H1 (cell line): ENCODE results near the gene ARHGEF10L. TPM values are rescaled to one million over a fixed set of nuclear protein-coding genes. Genes with fewer than 3 reads are reported as not detected.

ENCODE experiments used
- CTCF ChIA-PET: fragments of 300-600 bp; sonication (Branson Sonifier 250); formaldehyde crosslinking; loops from one replicate; lab custom pipeline; 2021; ENCODE audit not compliant: partially characterized antibody; lab: Charles Lee
- POLR2A ChIA-PET: fragments of 300-600 bp; sonication (Branson Sonifier 250); formaldehyde crosslinking; loops from one replicate; lab custom pipeline; 2021; ENCODE audit warnings: inconsistent platforms; ENCODE audit not compliant: partially characterized antibody; lab: Charles Lee
- DNase-seq, 2 experiments: peaks; one replicate each; pipeline versions ENCODE4 v3.0.0 to v3.0.0-alpha.2; 2010 to 2022; ENCODE audit warnings: low spot score in 2 of 2, low read depth in 1 of 2, mixed read lengths in 1 of 2
- FAIRE-seq: peaks from 2 replicates; lab custom pipeline; 2011; peaks lifted over from hg19 to GRCh38; lab: Jason Lieb, UNC
- H2AFZ ChIP-seq: 2 replicates; pipeline ENCODE4 v1.8.1; 2012; ENCODE audit warnings: low read length, inconsistent platforms
- H2AK5ac ChIP-seq: 2 replicates; pipeline ENCODE4 v1.6.1; 2013; ENCODE audit warnings: low read depth, low read length
- H2BK120ac ChIP-seq: replicated peaks from 2 replicates; pipeline ENCODE3; 2013; ENCODE audit warnings: low read depth, low read length, inconsistent platforms
- H2BK12ac ChIP-seq: 2 replicates; pipeline ENCODE4 v1.6.1; 2013; ENCODE audit warnings: low read depth, low read length
- H2BK15ac ChIP-seq: 2 replicates; pipeline ENCODE4 v1.6.1; 2013; ENCODE audit warnings: low read length
- H2BK20ac ChIP-seq: 2 replicates; pipeline ENCODE4 v1.6.1; 2013; ENCODE audit warnings: low read length
- H2BK5ac ChIP-seq: 2 replicates; pipeline ENCODE4 v1.6.1; 2013; ENCODE audit warnings: low read depth, low read length
- H3K14ac ChIP-seq: 2 replicates; pipeline ENCODE4 v1.6.1; 2013; ENCODE audit warnings: inconsistent platforms; ENCODE audit not compliant: insufficient read length
- H3K18ac ChIP-seq: 2 replicates; pipeline ENCODE4 v1.6.1; 2013; ENCODE audit warnings: low read length; ENCODE audit errors: extremely low read depth
- H3K23ac ChIP-seq: 2 replicates; pipeline ENCODE4 v1.6.1; 2013; ENCODE audit warnings: inconsistent platforms; ENCODE audit not compliant: insufficient read length
- H3K23me2 ChIP-seq: 2 replicates; pipeline ENCODE4 v1.6.1; 2013; ENCODE audit warnings: low read depth, low read length
- H3K27ac ChIP-seq: 2 replicates; pipeline ENCODE4 v1.6.1; 2011; ENCODE audit warnings: low read depth, low read length, inconsistent platforms
- H3K27me3 ChIP-seq, 4 experiments: replicated peaks in 1 of 4; 1 replicate in 1 of 4; 2 replicates in 3 of 4; pipeline versions ENCODE4 v1.6.1 to v1.8.1; 2011 to 2013; ENCODE audit warnings: low read length in 3 of 4, mild to moderate bottlenecking in 3 of 4, inconsistent platforms in 2 of 4, mixed read lengths in 2 of 4, moderate library complexity in 1 of 4; ENCODE audit not compliant: control insufficient read depth in 3 of 4, insufficient read depth in 3 of 4; ENCODE audit errors: extremely low read depth in 1 of 4
- H3K36me3 ChIP-seq, 4 experiments: 2 replicates each; pipeline versions ENCODE4 v1.6.1 to v1.8.1; 2011 to 2013; ENCODE audit warnings: mild to moderate bottlenecking in 4 of 4, low read length in 3 of 4, moderate library complexity in 2 of 4, control low read depth in 1 of 4, inconsistent platforms in 1 of 4; ENCODE audit not compliant: insufficient read depth in 4 of 4, control insufficient read depth in 2 of 4
- H3K4ac ChIP-seq: replicated peaks from 2 replicates; pipeline ENCODE3; 2013; ENCODE audit warnings: low read length, low read depth, mixed read lengths, inconsistent platforms; ENCODE audit not compliant: insufficient read length
- H3K4me1 ChIP-seq, 4 experiments: replicated peaks in 1 of 4; 1 replicate in 1 of 4; 2 replicates in 3 of 4; pipeline versions ENCODE4 v1.6.1 to v1.8.1; 2011 to 2013; ENCODE audit warnings: low read length in 3 of 4, inconsistent platforms in 2 of 4, mixed read lengths in 1 of 4; ENCODE audit not compliant: insufficient read depth in 4 of 4, control insufficient read depth in 3 of 4
- H3K4me2 ChIP-seq, 2 experiments: 2 replicates each; pipeline versions ENCODE4 v1.6.1 to v1.8.1; 2011 to 2013; ENCODE audit warnings: low read depth in 2 of 2, low read length in 2 of 2, control low read depth in 1 of 2, inconsistent platforms in 1 of 2, mild to moderate bottlenecking in 1 of 2; ENCODE audit not compliant: insufficient read depth in 1 of 2
- H3K4me3 ChIP-seq, 4 experiments: fragments of 200-600, 300-600 bp in 1 of 4; sonication (generic), shearing (Covaris generic), sonication (Bioruptor Twin) in 1 of 4; 2 replicates each; pipeline versions ENCODE4 v1.5.1 to v1.8.1; 2011 to 2016; ENCODE audit warnings: low read length in 4 of 4, low read depth in 3 of 4, control low read depth in 2 of 4, inconsistent platforms in 2 of 4, mild to moderate bottlenecking in 2 of 4, mixed read lengths in 1 of 4, moderate library complexity in 1 of 4; ENCODE audit not compliant: insufficient read depth in 2 of 4; ENCODE audit errors: extremely low read depth in 1 of 4
- H3K56ac ChIP-seq: replicated peaks from 2 replicates; pipeline ENCODE3; 2013; ENCODE audit warnings: low read depth, mild to moderate bottlenecking, mixed read lengths, low read length, inconsistent platforms; ENCODE audit not compliant: insufficient read length
- H3K79me1 ChIP-seq: 2 replicates; pipeline ENCODE4 v1.6.1; 2013; ENCODE audit warnings: low read depth, low read length, control low read depth
- H3K79me2 ChIP-seq, 2 experiments: 2 replicates each; pipeline versions ENCODE4 v1.6.1 to v1.8.1; 2012 to 2013; ENCODE audit warnings: low read length in 2 of 2, mild to moderate bottlenecking in 2 of 2, inconsistent platforms in 1 of 2; ENCODE audit not compliant: insufficient read depth in 2 of 2, control insufficient read depth in 1 of 2
- H3K9ac ChIP-seq, 4 experiments: replicated peaks in 1 of 4; 1 replicate in 1 of 4; 2 replicates in 3 of 4; pipeline versions ENCODE4 v1.6.1 to v1.8.1; 2011 to 2013; ENCODE audit warnings: low read depth in 3 of 4, low read length in 3 of 4, control low read depth in 2 of 4, mild to moderate bottlenecking in 2 of 4, moderate library complexity in 2 of 4, inconsistent platforms in 1 of 4; ENCODE audit errors: extremely low read depth in 1 of 4
- H3K9me3 ChIP-seq, 2 experiments: 2 replicates each; pipeline versions ENCODE4 v1.6.1 to v1.8.1; 2012 to 2013; ENCODE audit warnings: mild to moderate bottlenecking in 2 of 2, moderate library complexity in 2 of 2, control low read depth in 1 of 2, inconsistent platforms in 1 of 2, low read depth in 1 of 2, low read length in 1 of 2, mixed read lengths in 1 of 2; ENCODE audit not compliant: insufficient read depth in 2 of 2
- H4K20me1 ChIP-seq, 2 experiments: replicated peaks in 1 of 2; 2 replicates each; pipeline versions ENCODE3 to v1.8.1; 2011 to 2013; ENCODE audit warnings: inconsistent platforms in 2 of 2, low read length in 2 of 2, mild to moderate bottlenecking in 1 of 2; ENCODE audit not compliant: insufficient read depth in 2 of 2, control insufficient read depth in 1 of 2
- H4K5ac ChIP-seq: 2 replicates; pipeline ENCODE4 v1.6.1; 2013; ENCODE audit warnings: low read length, low read depth, mixed read lengths, inconsistent platforms; ENCODE audit not compliant: insufficient read length
- H4K8ac ChIP-seq: 2 replicates; pipeline ENCODE4 v1.8.0; 2013; ENCODE audit warnings: mild to moderate bottlenecking, moderate library complexity, low read length, inconsistent platforms; ENCODE audit not compliant: insufficient read depth; ENCODE audit errors: extremely low read depth
- H4K91ac ChIP-seq: replicated peaks from 2 replicates; pipeline ENCODE3; 2013; ENCODE audit warnings: low read length, mixed read lengths, inconsistent platforms; ENCODE audit not compliant: insufficient read length
- BRCA1 ChIP-seq: IDR thresholded peaks from 2 replicates; pipeline ENCODE4 v1.6.1; 2012; ENCODE audit warnings: low read depth, low read length, improper control_type of control experiment
- CBX8 ChIP-seq: fragments of 300-800, 300-1000 bp; sonication (generic); IDR thresholded peaks from 2 replicates; pipeline ENCODE4 v1.7.1; 2016; ENCODE audit warnings: low read depth, low read length, borderline replicate concordance
- CEBPB ChIP-seq: IDR thresholded peaks from 2 replicates; pipeline ENCODE4 v1.6.1; 2012; ENCODE audit warnings: low read depth, low read length
- CREB1 ChIP-seq: IDR thresholded peaks from 2 replicates; pipeline ENCODE4 v1.6.1; 2012; ENCODE audit warnings: inconsistent platforms
- EZH2 ChIP-seq: fragments of 200-600 bp; sonication (generic); IDR thresholded peaks from 2 replicates; pipeline ENCODE4 v1.7.1; 2012; ENCODE audit warnings: low read depth, mild to moderate bottlenecking, moderate library complexity, low read length, inconsistent platforms; ENCODE audit not compliant: severe bottlenecking
- FOSL1 ChIP-seq: IDR thresholded peaks from 2 replicates; pipeline ENCODE4 v1.6.1; 2011; ENCODE audit warnings: mild to moderate bottlenecking, low read depth, low read length, moderate library complexity; ENCODE audit not compliant: insufficient read depth
- KDM1A ChIP-seq: fragments of 200-600, 300-600 bp; sonication (generic); IDR thresholded peaks from 2 replicates; pipeline ENCODE4 v1.7.1; 2016; ENCODE audit warnings: mild to moderate bottlenecking, low read length, borderline replicate concordance
- MAFK ChIP-seq: IDR thresholded peaks from 2 replicates; pipeline ENCODE4 v1.6.1; 2012; ENCODE audit warnings: low read depth, mild to moderate bottlenecking, improper control_type of control experiment, low read length
- NANOG ChIP-seq: IDR thresholded peaks from 2 replicates; pipeline ENCODE4 v1.6.1; 2011; ENCODE audit warnings: low read length, low read depth, mild to moderate bottlenecking, inconsistent platforms; ENCODE audit not compliant: insufficient read depth, poor library complexity, severe bottlenecking
- POLR2A ChIP-seq, 2 experiments: IDR thresholded peaks; 1 replicate in 1 of 2; 2 replicates in 1 of 2; pipeline ENCODE4 v1.6.1; 2011; ENCODE audit warnings: low read depth in 2 of 2, low read length in 2 of 2, mild to moderate bottlenecking in 2 of 2; ENCODE audit errors: control extremely low read depth in 1 of 2
- RFX5 ChIP-seq: IDR thresholded peaks from 2 replicates; pipeline ENCODE4 v1.6.1; 2011; ENCODE audit warnings: low read depth, low read length, improper control_type of control experiment, borderline replicate concordance
- RNF2 ChIP-seq: fragments of 200-900, 300-1000 bp; sonication (generic); IDR thresholded peaks from 2 replicates; pipeline ENCODE4 v1.7.1; 2016; ENCODE audit warnings: borderline replicate concordance, low read depth, mild to moderate bottlenecking, antibody characterized with exemption, low read length; ENCODE audit not compliant: poor library complexity, severe bottlenecking; ENCODE audit errors: missing control alignments
- RXRA ChIP-seq: IDR thresholded peaks from 2 replicates; pipeline ENCODE4 v1.6.1; 2011; ENCODE audit warnings: low read depth, mild to moderate bottlenecking, low read length, moderate library complexity; ENCODE audit not compliant: insufficient read depth
- SP2 ChIP-seq: IDR thresholded peaks from 2 replicates; pipeline ENCODE4 v1.6.1; 2012; ENCODE audit warnings: mild to moderate bottlenecking, low read length, inconsistent platforms
- ZNF274 ChIP-seq: IDR thresholded peaks from 2 replicates; pipeline ENCODE4 v1.7.0; 2012; ENCODE audit warnings: low read length, borderline replicate concordance; ENCODE audit errors: extremely low read depth
- WGBS, 2 experiments: shearing (Covaris generic) in 1 of 2; methylation state at CpG; one replicate each; pipeline versions ENCODE4 v1.1.6 to v1.1.7; 2013 to 2015; ENCODE audit warnings: low lambda C conversion rate in 2 of 2, mixed read lengths in 2 of 2, inconsistent platforms in 1 of 2, low coverage in 1 of 2, missing lambda C conversion rate in 1 of 2; ENCODE audit not compliant: insufficient replicate concordance in 2 of 2, insufficient coverage in 1 of 2, insufficient read length in 1 of 2; ENCODE audit errors: extremely low coverage in 1 of 2, missing lambda C conversion rate in 1 of 2; 5-methylcytosine and 5-hydroxymethylcytosine counted together
- polyA plus RNA-seq, 7 experiments: library from polyadenylated mRNA; depleted of rRNA in 3 of 7; stranded (reverse) in 5 of 7; unstranded in 2 of 7; fragments of >200 nt in 5 of 7; fragments of 200-250 nt in 2 of 7; gene quantifications; 1 replicate in 5 of 7; 2 replicates in 1 of 7; 4 replicates in 1 of 7; pipeline versions ENCODE4 v1.2.1 to v1.2.3, GENCODE V29; 2011 to 2013; ENCODE audit warnings: missing spikeins in 2 of 7, mixed read lengths in 2 of 7
- total RNA-seq: library from RNA; stranded (reverse); fragmentation: NEBNext Ultra II Directional; extraction: Animal tissue kit (Norgen Biotek cat#: 25700); gene quantifications from 2 replicates; pipeline ENCODE4 v1.2.1, GENCODE V29; 2021

ARHGEF10L gene
- total and polyA plus RNA-seq, 2 of the 8 experiments (the other 6 are each of a cell fraction or from before 2014, with no cell fraction given) = 33.6 to 39.6 TPM

DNA sequence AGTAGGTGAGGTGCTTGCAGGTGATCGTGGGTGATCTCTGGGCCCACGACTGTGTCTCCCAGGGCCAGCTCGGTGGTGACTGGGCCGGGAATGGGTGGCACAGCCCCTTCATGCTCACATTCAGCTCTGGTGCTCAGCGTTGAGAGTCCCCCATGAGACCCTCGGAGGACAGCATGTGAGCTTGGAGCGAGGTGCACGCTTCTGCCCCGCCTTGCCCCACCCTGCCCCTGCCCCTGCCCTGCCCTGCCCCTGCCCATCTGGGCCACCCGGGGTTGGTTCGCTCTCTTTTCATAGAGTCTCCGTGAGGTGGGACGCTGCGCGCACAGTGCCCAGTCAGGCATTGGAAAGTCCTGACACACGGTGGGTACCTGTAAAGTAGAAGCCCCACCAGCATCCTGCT lies 140.4 kb downstream of the ARHGEF10L start:
- H4K91ac ChIP-seq = no peak overlapping the region
- no peak overlapping the region for H2AK5ac ChIP-seq
- H4K20me1 ChIP-seq = peaks cover 7 to 20% of the 10 kb centered on the region in 2 experiments
- H3K4me3 ChIP-seq = no peak overlapping the region
- DNase-seq (no peak), FAIRE-seq (no peak)
- no peak overlapping the region for H2BK20ac ChIP-seq
- POLR2A ChIA-PET = interaction anchor here (0.7 kb wide), 1 partner anchor 27 kb away, joined by 3 read pairs; no protein-coding TSS in a partner anchor
- H3K18ac ChIP-seq = no peak overlapping the region
- no peaks in the 10 kb centered on the region for H3K27me3 ChIP-seq
- H4K5ac ChIP-seq = no peak overlapping the region
- H3K9me3 ChIP-seq = no peaks in the 10 kb centered on the region
- no peaks in the 10 kb centered on the region; a peak in 1 of 4 replicates for H3K79me2 ChIP-seq
- no peak overlapping the region for H3K23ac ChIP-seq
- H2BK120ac ChIP-seq = no peak overlapping the region
- H3K27ac ChIP-seq = no peak overlapping the region
- H2BK12ac ChIP-seq = no peak overlapping the region
- H2BK15ac ChIP-seq = no peak overlapping the region
- no peak overlapping the region for H2AFZ ChIP-seq
- CTCF ChIA-PET = interaction anchor here (0.6 to 8.3 kb wide), 5 partner anchors 10 to 1850 kb away, joined by 3 to 41 read pairs (median 4); no protein-coding TSS in a partner anchor
- no peak overlapping the region for H3K56ac ChIP-seq
- H3K79me1 ChIP-seq = peaks cover 7% of the 10 kb centered on the region
- no peak overlapping the region for H3K4me2 ChIP-seq
- WGBS, 2 experiments = 81% methylated on average over 13 of the region's 16 CpGs; no CpG with 5 or more reads in 1 of the 2 experiments
- no peak overlapping the region; the same call in 1 of the 2 replicates for H2BK5ac ChIP-seq
- H3K23me2 ChIP-seq = no peaks in the 10 kb centered on the region; the same call in 1 of the 2 replicates
- peaks cover 0 to 6% (median 4%) of the 10 kb centered on the region in 4 experiments; a peak in 5 of 7 replicates for H3K4me1 ChIP-seq
- H3K36me3 ChIP-seq = no peaks in the 10 kb centered on the region
- H3K4ac ChIP-seq = no peak overlapping the region
- H4K8ac ChIP-seq = no peak overlapping the region
- no peak overlapping the region for H3K14ac ChIP-seq
- H3K9ac ChIP-seq = no peak overlapping the region
- TF ChIP-seq SP2 (no peak), CREB1 (no peak), FOSL1 (no peak), KDM1A (no peak), RNF2 (no peak), RFX5 (no peak), MAFK (no peak), CEBPB (no peak), RXRA (no peak), POLR2A (IDR thresholded peaks at IDR 0.05; ENCODE audit: control extremely low read depth in 1 of 2, low read depth in 2 of 2, low read length in 2 of 2) (no peak), NANOG (no peak), CBX8 (no peak), ZNF274 (no peak), BRCA1 (no peak), EZH2 (no peak)
